OCI-LY1 (cell line): ENCODE data around the gene SSBP3.

Experiments
- EZH2 ChIP-seq: fragments of 200-600 bp; sonication (generic), shearing (Covaris generic); IDR thresholded peaks from 2 replicates; pipeline ENCODE4 v1.8.0; 2017; ENCODE audit warnings: borderline replicate concordance, mixed run types, mild to moderate bottlenecking, antibody characterized with exemption, low read length, moderate library complexity, mixed read lengths
- TF ChIP-seq, protein P1 (sequence below): fragments of 200-600 bp; sonication (generic), shearing (Covaris generic); IDR thresholded peaks from 2 replicates; pipeline ENCODE4 v1.5.1; 2017; ENCODE audit warnings: mild to moderate bottlenecking, antibody characterized with exemption, low read length, moderate library complexity, mixed read lengths

GRCh38 chr1:54302951-54303843 is 103.0 kb downstream of the SSBP3 start:
- TF ChIP-seq, protein P1, sequence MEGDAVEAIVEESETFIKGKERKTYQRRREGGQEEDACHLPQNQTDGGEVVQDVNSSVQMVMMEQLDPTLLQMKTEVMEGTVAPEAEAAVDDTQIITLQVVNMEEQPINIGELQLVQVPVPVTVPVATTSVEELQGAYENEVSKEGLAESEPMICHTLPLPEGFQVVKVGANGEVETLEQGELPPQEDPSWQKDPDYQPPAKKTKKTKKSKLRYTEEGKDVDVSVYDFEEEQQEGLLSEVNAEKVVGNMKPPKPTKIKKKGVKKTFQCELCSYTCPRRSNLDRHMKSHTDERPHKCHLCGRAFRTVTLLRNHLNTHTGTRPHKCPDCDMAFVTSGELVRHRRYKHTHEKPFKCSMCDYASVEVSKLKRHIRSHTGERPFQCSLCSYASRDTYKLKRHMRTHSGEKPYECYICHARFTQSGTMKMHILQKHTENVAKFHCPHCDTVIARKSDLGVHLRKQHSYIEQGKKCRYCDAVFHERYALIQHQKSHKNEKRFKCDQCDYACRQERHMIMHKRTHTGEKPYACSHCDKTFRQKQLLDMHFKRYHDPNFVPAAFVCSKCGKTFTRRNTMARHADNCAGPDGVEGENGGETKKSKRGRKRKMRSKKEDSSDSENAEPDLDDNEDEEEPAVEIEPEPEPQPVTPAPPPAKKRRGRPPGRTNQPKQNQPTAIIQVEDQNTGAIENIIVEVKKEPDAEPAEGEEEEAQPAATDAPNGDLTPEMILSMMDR: no peak
- no peak for TF ChIP-seq EZH2
